GM12878 (cell line): ENCODE measurements around the gene EGFL8. TPM values are rescaled to one million over a fixed set of nuclear protein-coding genes. Genes with fewer than 3 reads are reported as not detected.

Experiments
- ATAC-seq: fragments of 200-7000 bp; cut with Tn5 transposase; 3 replicates; pipeline ENCODE4 v1.9.1; 2020; ENCODE audit warnings: mild to moderate bottlenecking, moderate library complexity
- BruUV-seq: library from RNA; stranded (reverse); fragments of 400-500 nt; replicated peaks from 2 replicates; lab custom pipeline; 2021; lab: Mats Ljungman, UMichigan
- CTCF ChIA-PET: fragments of 300-600 bp; sonication (Branson Sonifier 250); formaldehyde crosslinking; extraction: SDS; loops from one replicate; lab custom pipeline; 2021; ENCODE audit warnings: inconsistent platforms; lab: Yijun Ruan, JAX
- POLR2A ChIA-PET: fragments of 350-600 bp; formaldehyde crosslinking; extraction: SDS; loops from one replicate; lab custom pipeline; 2021; ENCODE audit warnings: inconsistent platforms; lab: Charles Lee
- RAD21 ChIA-PET: fragments of 300-600 bp; sonication (Branson Sonifier 250); formaldehyde crosslinking; loops from one replicate; lab custom pipeline; 2023; ENCODE audit warnings: antibody characterized with exemption; ENCODE audit not compliant: unreplicated experiment; lab: Charles Lee
- SMC1A ChIA-PET: fragments of 300-600 bp; sonication (Branson Sonifier 250); formaldehyde crosslinking; loops from one replicate; lab custom pipeline; 2023; ENCODE audit not compliant: unreplicated experiment, uncharacterized antibody; lab: Charles Lee
- DNase-seq: peaks from one replicate; pipeline ENCODE4 v3.0.0-alpha.2; 2011; ENCODE audit warnings: low read depth, low spot score
- FAIRE-seq: peaks from 3 replicates; lab custom pipeline; 2011; peaks lifted over from hg19 to GRCh38; lab: Jason Lieb, UNC
- H2AFZ ChIP-seq: 2 replicates; pipeline ENCODE4 v1.6.0; 2011; ENCODE audit warnings: low read depth, low read length, control low read depth; ENCODE audit not compliant: control insufficient read depth
- H3K27ac ChIP-seq: 2 replicates; pipeline ENCODE4 v1.5.1; 2011; ENCODE audit warnings: control low read depth; ENCODE audit not compliant: control insufficient read depth, insufficient read depth
- H3K27me3 ChIP-seq, 2 experiments: replicated peaks in 1 of 2; 2 replicates each; pipeline versions ENCODE4 v1.6.0 to v1.6.1; 2011; ENCODE audit warnings: low read length in 1 of 2; ENCODE audit not compliant: control insufficient read depth in 2 of 2, insufficient read depth in 2 of 2
- H3K36me3 ChIP-seq, 2 experiments: 2 replicates each; pipeline ENCODE4 v1.5.1; 2011; ENCODE audit warnings: low read length in 1 of 2; ENCODE audit not compliant: control insufficient read depth in 2 of 2, insufficient read depth in 2 of 2
- H3K4me1 ChIP-seq: 2 replicates; pipeline ENCODE4 v1.6.1; 2011; ENCODE audit warnings: mild to moderate bottlenecking, low read length, moderate library complexity, mixed read lengths; ENCODE audit not compliant: control insufficient read depth, insufficient read depth
- H3K4me2 ChIP-seq: 2 replicates; pipeline ENCODE4 v1.6.0; 2011; ENCODE audit warnings: control low read depth; ENCODE audit not compliant: control insufficient read depth, insufficient read depth
- H3K4me3 ChIP-seq: fragments of 200-600 bp; sonication (generic); 2 replicates; pipeline ENCODE4 v1.5.1; 2016
- H3K79me2 ChIP-seq: 2 replicates; pipeline ENCODE4 v1.6.0; 2011; ENCODE audit warnings: low read length; ENCODE audit not compliant: control insufficient read depth, insufficient read depth
- H3K9ac ChIP-seq: 2 replicates; pipeline ENCODE4 v1.8.0; 2011; ENCODE audit warnings: low read length, control low read depth, mixed read lengths; ENCODE audit not compliant: control insufficient read depth, insufficient read depth
- H3K9me3 ChIP-seq: replicated peaks from 3 replicates; pipeline ENCODE4 v1.5.1; 2011; ENCODE audit warnings: mild to moderate bottlenecking, low read length; ENCODE audit not compliant: control insufficient read depth, insufficient read depth
- H4K20me1 ChIP-seq: 2 replicates; pipeline ENCODE4 v1.6.0; 2011; ENCODE audit not compliant: control insufficient read depth, insufficient read depth
- ATF3 ChIP-seq: IDR thresholded peaks from 2 replicates; pipeline ENCODE4 v1.6.1; 2011; ENCODE audit warnings: low read depth, mild to moderate bottlenecking, low read length, moderate library complexity, borderline replicate concordance; ENCODE audit errors: extremely low read depth
- BCLAF1 ChIP-seq: fragments of 450-650 bp; IDR thresholded peaks from 2 replicates; pipeline ENCODE4 v1.6.1; 2017; ENCODE audit warnings: antibody characterized with exemption, mild to moderate bottlenecking, moderate library complexity
- BHLHE40 ChIP-seq, 2 experiments: fragments of 450-650 bp in 1 of 2; IDR thresholded peaks; 2 replicates each; pipeline ENCODE4 v1.6.1; 2011 to 2017; ENCODE audit warnings: low read depth in 2 of 2, borderline replicate concordance in 1 of 2, improper control_type of control experiment in 1 of 2, low read length in 1 of 2, mild to moderate bottlenecking in 1 of 2
- ELK1 ChIP-seq: IDR thresholded peaks from 2 replicates; pipeline ENCODE4 v1.6.1; 2012; ENCODE audit warnings: low read depth, low read length, improper control_type of control experiment
- HDGF ChIP-seq: fragments of 450-650 bp; IDR thresholded peaks from 2 replicates; pipeline ENCODE4 v1.6.1; 2016; ENCODE audit warnings: antibody characterized with exemption
- IKZF2 ChIP-seq, 2 experiments: fragments of 450-650 bp; IDR thresholded peaks; 2 replicates each; pipeline ENCODE4 v1.6.1; 2017; ENCODE audit warnings: mild to moderate bottlenecking in 2 of 2, moderate library complexity in 2 of 2
- MEF2B ChIP-seq: fragments of 450-650 bp; IDR thresholded peaks from 2 replicates; pipeline ENCODE4 v1.6.1; 2018; ENCODE audit warnings: mild to moderate bottlenecking, moderate library complexity; ENCODE audit not compliant: partially characterized antibody, poor library complexity, severe bottlenecking
- NFYB ChIP-seq: IDR thresholded peaks from 2 replicates; pipeline ENCODE4 v1.6.1; 2011; ENCODE audit warnings: low read depth, mild to moderate bottlenecking, low read length, improper control_type of control experiment, moderate library complexity; ENCODE audit not compliant: insufficient read depth
- POLR2AphosphoS2 ChIP-seq: IDR thresholded peaks from 2 replicates; pipeline ENCODE4 v1.6.1; 2011; ENCODE audit warnings: low read depth, mild to moderate bottlenecking, low read length, improper control_type of control experiment, moderate library complexity
- SIX5 ChIP-seq: IDR thresholded peaks from 2 replicates; pipeline ENCODE4 v1.6.1; 2011; ENCODE audit warnings: mild to moderate bottlenecking, low read depth, low read length, moderate library complexity; ENCODE audit not compliant: severe bottlenecking
- SKIL ChIP-seq: fragments of 450-650 bp; IDR thresholded peaks from 2 replicates; pipeline ENCODE4 v1.6.1; 2017; ENCODE audit warnings: mild to moderate bottlenecking, low read depth, inconsistent platforms; ENCODE audit not compliant: poor library complexity, severe bottlenecking
- SREBF2 ChIP-seq: IDR thresholded peaks from 2 replicates; pipeline ENCODE4 v1.6.1; 2012; ENCODE audit warnings: mild to moderate bottlenecking, low read length
- TCF12 ChIP-seq: IDR thresholded peaks from 2 replicates; pipeline ENCODE4 v1.6.1; 2011; ENCODE audit warnings: low read depth, mild to moderate bottlenecking, low read length
- YY1 ChIP-seq: IDR thresholded peaks from 2 replicates; pipeline ENCODE4 v1.6.1; 2011; ENCODE audit warnings: low read depth, mild to moderate bottlenecking, low read length
- WGBS: methylation state at CpG from one replicate; pipeline ENCODE4 v1.1.6; 2016; ENCODE audit warnings: low lambda C conversion rate; ENCODE audit not compliant: insufficient replicate concordance, insufficient coverage; ENCODE audit errors: missing lambda C conversion rate; 5-methylcytosine and 5-hydroxymethylcytosine counted together
- in situ Hi-C: fragments of 300-500 bp; cut with MboI; formaldehyde crosslinking; loops from 9 replicates; pipeline ENCODE4 v1.14.3; 2018; ENCODE audit warnings: mixed read lengths
- intact Hi-C: fragments of 100-400 bp; cut with micrococcal nuclease; formaldehyde crosslinking; loops from one replicate; pipeline ENCODE4 v1.14.2; 2022; ENCODE audit not compliant: unreplicated experiment
- polyA plus RNA-seq, 11 experiments: library from polyadenylated mRNA; depleted of rRNA in 4 of 11; unstranded in 6 of 11; stranded (reverse) in 5 of 11; fragments of >200 nt; fragmentation: Nextera tagmentation in 4 of 11; fragmentation: Illumina TruSeq in 1 of 11; extraction: Ambion mirVana in 4 of 11; extraction: Trizol in 1 of 11; gene quantifications; 1 replicate in 1 of 11; 2 replicates in 10 of 11; pipeline versions ENCODE4 v1.2.1 to v1.2.3, GENCODE V29; 2011 to 2016; ENCODE audit warnings: inconsistent platforms in 2 of 11, missing spikeins in 2 of 11, low read depth in 1 of 11
- total RNA-seq, 4 experiments: library from RNA; depleted of rRNA in 3 of 4; stranded (reverse); fragments of >200 nt in 3 of 4; fragmentation: Illumina TruSeq in 1 of 4; extraction: Trizol in 1 of 4; gene quantifications; 2 replicates each; pipeline versions ENCODE4 v1.2.1 to v1.2.3, GENCODE V29; 2013 to 2021

EGFL8 gene
- total and polyA plus RNA-seq, 10 of the 15 experiments (the other 5 are each of a cell fraction or from before 2014, with no cell fraction given) = 0.07 to 3.5 (median 1.4) TPM

- DNase-seq (peak; percentile 97), FAIRE-seq (peak; percentile 94), ATAC-seq (peak; percentile 85)
- in situ Hi-C loops = no loop called here
- H3K27ac ChIP-seq = no peak overlapping the region; the same call in 1 of the 2 replicates
- no TSS peak for BruUV-seq
- peaks cover 30% of the 10 kb centered on the region for H3K79me2 ChIP-seq
- no peak overlapping the region for H3K4me3 ChIP-seq
- intact Hi-C loops = loop anchor here (1.0 to 5.0 kb wide), 2 partner anchors 42 to 76 kb away; no protein-coding TSS in a partner anchor
- H4K20me1 ChIP-seq = no peaks in the 10 kb centered on the region
- ChIA-PET CTCF (interaction anchor here (0.6 to 4.2 kb wide), 20 partner anchors 8 to 643 kb away, joined by 3 to 35 read pairs (median 4); partner anchors contain the start of genes AGPAT1, ATF6B, EGFL8 and FKBPL), POLR2A (interaction anchor here (0.6 to 2.6 kb wide), 23 partner anchors 11 to 1351 kb away, joined by 3 to 51 read pairs (median 3); partner anchors contain the start of genes AGPAT1, ATF6B, EGFL8 and FKBPL), RAD21 (interaction anchor here (0.6 to 1.8 kb wide), 21 partner anchors 13 to 658 kb away, joined by 3 to 17 read pairs (median 4); partner anchors contain the start of genes AGPAT1, ATF6B, CLIC1 and DXO), SMC1A (interaction anchor here (0.6 to 1.9 kb wide), 11 partner anchors 8 to 236 kb away, joined by 3 to 17 read pairs (median 3); partner anchors contain the start of genes AGPAT1, ATF6B, FKBPL and NELFE)
- no peak overlapping the region for H2AFZ ChIP-seq
- no peaks in the 10 kb centered on the region for H3K9me3 ChIP-seq
- no peaks in the 10 kb centered on the region for H3K27me3 ChIP-seq
- WGBS = under 1% methylated on average over 19 of the region's 25 CpGs
- H3K4me1 ChIP-seq = peaks cover 26% of the 10 kb centered on the region
- H3K9ac ChIP-seq = peak overlapping the region; percentile 100
- H3K4me2 ChIP-seq = peak overlapping the region; percentile 93; the same call in 1 of the 2 replicates
- no peaks in the 10 kb centered on the region; a peak in 1 of 4 replicates for H3K36me3 ChIP-seq
- TF ChIP-seq SKIL (no peak), BHLHE40 (IDR thresholded peaks at IDR 0.05; ENCODE audit: borderline replicate concordance in 1 of 2, low read depth in 2 of 2, low read length in 1 of 2) (no peak), BCLAF1 (no peak), SREBF2 (no peak), SIX5 (no peak), NFYB (peak; percentile 78), YY1 (no peak), ATF3 (no peak), TCF12 (0 out of 2 replicates have a peak, but pooled peaks have one; percentile 42), HDGF (peak; percentile 58), IKZF2 (IDR thresholded peaks at IDR 0.05) (no peak), MEF2B (no peak), ELK1 (peak; percentile 20; the same call in 1 of the 2 replicates), POLR2AphosphoS2 (no peak; the same call in 1 of the 2 replicates)
Observed at GRCh38 chr6:32195652-32195901, 31.2 kb downstream of the EGFL8 start.
